ENCODE results near the gene TNFSF11.

The TNFSF11 gene

GRCh38 chr13:42591602-42592001, 17.6 kb downstream of the TNFSF11 start:
- no peaks in the 10 kb centered on the region for H3K4me1 ChIP-seq (ENCODE audit: control insufficient read depth, insufficient read depth, low read length)
- no peak overlapping the region for H3K4me3 ChIP-seq (ENCODE audit: low read length in 2 of 2)
- no peaks in the 10 kb centered on the region for H3K36me3 ChIP-seq (ENCODE audit: control insufficient read depth in 2 of 2, insufficient read depth in 2 of 2, low read length in 2 of 2)
- H3K9me3 ChIP-seq (ENCODE audit: control insufficient read depth in 2 of 2, low read length in 2 of 2) = no peaks in the 10 kb centered on the region
- no peaks in the 10 kb centered on the region for H3K27me3 ChIP-seq (ENCODE audit: control insufficient read depth in 1 of 2, insufficient read depth in 2 of 2, low read length in 2 of 2)
- H3K27ac ChIP-seq (ENCODE audit: low read length) = no peak overlapping the region
- no peak overlapping the region for H3K9ac ChIP-seq (ENCODE audit: low read length in 2 of 2)

DNA sequence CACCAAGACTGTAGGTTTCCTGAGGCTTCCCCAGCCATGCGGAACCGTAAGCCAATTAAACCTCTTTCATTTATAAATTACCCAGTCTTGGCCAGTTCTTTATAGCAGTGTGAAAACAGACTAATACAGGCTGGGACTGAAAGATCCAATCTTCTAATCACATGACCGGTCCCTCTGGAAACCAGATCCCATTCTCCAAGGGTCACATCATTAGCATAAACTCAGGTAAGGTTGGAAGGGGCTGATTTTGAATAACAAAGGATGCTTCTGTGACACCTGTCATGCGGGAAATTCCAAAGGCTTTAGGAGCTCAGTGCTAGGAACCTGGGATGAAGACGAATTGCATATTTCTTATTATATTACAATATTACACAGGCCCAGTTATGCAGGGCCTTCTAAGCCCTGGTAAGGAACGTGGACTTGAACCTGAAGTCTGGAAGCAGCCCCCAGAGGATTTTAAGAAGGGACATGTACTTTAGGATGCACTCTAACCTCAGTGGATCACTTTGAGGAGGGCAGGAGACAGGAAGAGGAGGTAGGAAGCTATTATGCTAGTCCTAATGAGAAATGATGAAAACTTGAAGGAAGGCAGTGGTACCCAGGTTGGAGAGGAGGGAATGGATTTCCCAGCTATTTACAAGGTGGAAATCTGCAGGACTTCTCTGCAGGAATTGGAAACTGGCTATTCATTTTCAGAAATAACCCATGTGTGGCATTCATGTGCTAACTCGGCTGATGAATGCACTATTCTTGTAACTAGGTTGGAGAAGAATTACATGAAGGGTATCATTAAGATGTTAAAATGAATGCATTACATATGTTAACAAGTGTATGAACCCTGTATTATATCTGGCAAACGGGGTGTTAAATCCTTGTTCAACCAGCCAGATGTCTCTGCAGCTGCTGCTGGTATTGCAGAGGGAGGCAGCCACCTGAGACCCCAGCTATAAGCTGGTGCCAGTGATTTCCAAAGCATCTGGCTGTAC, 19.3 kb downstream of the TNFSF11 start:
- H3K4me3 ChIP-seq (ENCODE audit: low read length in 2 of 2) = no peak overlapping the region
- H3K4me1 ChIP-seq (ENCODE audit: control insufficient read depth, insufficient read depth, low read length) = no peaks in the 10 kb centered on the region
- H3K9ac ChIP-seq (ENCODE audit: low read length in 2 of 2) = no peak overlapping the region
- H3K27ac ChIP-seq (ENCODE audit: low read length) = no peak overlapping the region
- H3K36me3 ChIP-seq (ENCODE audit: control insufficient read depth in 2 of 2, insufficient read depth in 2 of 2, low read length in 2 of 2) = no peaks in the 10 kb centered on the region
- no peaks in the 10 kb centered on the region for H3K27me3 ChIP-seq (ENCODE audit: control insufficient read depth in 1 of 2, insufficient read depth in 2 of 2, low read length in 2 of 2)
- H3K9me3 ChIP-seq (ENCODE audit: control insufficient read depth in 2 of 2, low read length in 2 of 2) = no peaks in the 10 kb centered on the region

DNA sequence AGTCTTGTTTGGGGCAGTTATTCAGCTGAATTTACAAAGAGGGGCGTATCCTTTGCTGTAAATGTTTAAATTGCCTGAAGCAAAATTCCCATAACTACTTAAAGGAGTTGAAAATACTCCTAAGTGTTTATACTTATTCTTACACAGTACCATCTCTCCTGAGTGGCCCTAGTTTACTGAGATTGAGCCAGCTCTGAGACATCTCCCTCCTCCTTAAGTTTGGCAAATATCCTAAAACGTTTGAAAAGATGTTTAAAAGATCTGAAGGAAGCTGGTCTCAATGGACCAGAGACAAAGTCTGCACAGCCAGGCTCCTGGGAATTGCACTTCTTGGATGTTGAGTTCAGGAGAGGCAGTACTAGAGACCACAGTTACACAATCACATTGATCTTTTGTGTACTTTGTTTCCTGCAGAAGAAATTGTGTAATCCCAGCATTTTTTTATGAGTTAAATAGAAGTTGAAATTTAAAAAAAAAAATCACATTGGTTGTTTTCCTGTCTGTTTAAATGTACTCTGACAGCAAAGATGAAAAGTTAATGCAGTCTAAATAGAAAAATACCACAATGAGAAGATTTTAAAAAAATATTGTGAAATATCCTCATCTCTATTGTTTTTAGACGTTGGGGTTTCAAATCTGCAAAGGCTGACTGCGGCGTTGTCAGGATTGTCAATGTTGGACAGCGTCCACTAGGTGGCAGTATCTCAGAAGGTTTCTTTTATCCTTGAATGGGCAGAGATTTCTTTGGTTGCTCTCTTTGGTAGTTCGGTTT, 20.7 kb downstream of the TNFSF11 start:
- no peak overlapping the region for H3K4me3 ChIP-seq (ENCODE audit: low read length in 2 of 2)
- no peaks in the 10 kb centered on the region for H3K36me3 ChIP-seq (ENCODE audit: control insufficient read depth in 2 of 2, insufficient read depth in 2 of 2, low read length in 2 of 2)
- no peaks in the 10 kb centered on the region for H3K4me1 ChIP-seq (ENCODE audit: control insufficient read depth, insufficient read depth, low read length)
- H3K27me3 ChIP-seq (ENCODE audit: control insufficient read depth in 1 of 2, insufficient read depth in 2 of 2, low read length in 2 of 2) = no peaks in the 10 kb centered on the region
- H3K27ac ChIP-seq (ENCODE audit: low read length) = no peak overlapping the region
- H3K9me3 ChIP-seq (ENCODE audit: control insufficient read depth in 2 of 2, low read length in 2 of 2) = no peaks in the 10 kb centered on the region
- H3K9ac ChIP-seq (ENCODE audit: low read length in 2 of 2) = no peak overlapping the region

DNA sequence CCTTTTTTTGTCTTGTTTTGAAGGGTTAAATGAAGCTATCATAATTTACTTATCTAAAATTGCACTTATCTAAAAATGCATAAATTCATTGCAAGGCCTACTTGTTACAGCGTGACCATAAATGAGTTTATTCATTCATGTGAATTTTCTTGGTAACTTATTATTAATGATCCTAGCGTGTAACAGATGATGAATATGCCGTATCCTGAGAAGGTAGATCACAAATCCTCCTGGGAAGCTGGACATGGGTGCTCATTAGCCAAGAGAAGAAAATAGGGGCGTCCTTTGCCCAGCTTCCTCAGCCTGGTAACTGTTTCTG, 21.3 kb downstream of the TNFSF11 start:
- Histone ChIP-seq H3K36me3 (ENCODE audit: control insufficient read depth in 2 of 2, insufficient read depth in 2 of 2, low read length in 2 of 2) (no peaks in the 10 kb centered on the region), H3K4me3 (ENCODE audit: low read length in 2 of 2) (no peak overlapping the region), H3K27ac (ENCODE audit: low read length) (no peak overlapping the region), H3K27me3 (ENCODE audit: control insufficient read depth in 1 of 2, insufficient read depth in 2 of 2, low read length in 2 of 2) (no peaks in the 10 kb centered on the region), H3K9me3 (ENCODE audit: control insufficient read depth in 2 of 2, low read length in 2 of 2) (no peaks in the 10 kb centered on the region), H3K4me1 (ENCODE audit: control insufficient read depth, insufficient read depth, low read length) (no peaks in the 10 kb centered on the region), H3K9ac (ENCODE audit: low read length in 2 of 2) (no peak overlapping the region)

DNA sequence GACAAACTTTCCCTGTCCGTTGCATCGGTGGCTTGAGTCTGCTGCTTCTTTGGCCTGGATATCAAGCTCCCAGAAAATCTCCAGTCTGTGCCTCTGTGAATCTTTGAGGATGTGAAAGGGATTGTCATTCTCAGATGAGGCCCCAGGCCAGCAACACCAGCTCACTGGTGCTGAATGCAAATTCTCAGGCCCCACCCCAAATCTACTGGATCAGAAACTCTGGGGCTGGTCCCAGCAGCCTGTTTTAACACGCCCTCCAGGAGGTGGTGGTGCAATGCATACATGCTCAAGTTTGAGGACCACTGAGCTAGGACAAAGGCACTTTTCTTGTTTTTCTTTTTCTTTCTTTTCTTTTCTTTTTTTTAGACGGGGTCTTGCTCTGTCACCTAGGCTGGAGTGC, 23.6 kb downstream of the TNFSF11 start:
- Histone ChIP-seq H3K9me3 (ENCODE audit: control insufficient read depth in 2 of 2, low read length in 2 of 2) (no peaks in the 10 kb centered on the region), H3K4me3 (ENCODE audit: low read length in 2 of 2) (no peak overlapping the region), H3K27me3 (ENCODE audit: control insufficient read depth in 1 of 2, insufficient read depth in 2 of 2, low read length in 2 of 2) (no peaks in the 10 kb centered on the region), H3K9ac (ENCODE audit: low read length in 2 of 2) (no peak overlapping the region), H3K27ac (ENCODE audit: low read length) (no peak overlapping the region), H3K4me1 (ENCODE audit: control insufficient read depth, insufficient read depth, low read length) (no peaks in the 10 kb centered on the region), H3K36me3 (ENCODE audit: control insufficient read depth in 2 of 2, insufficient read depth in 2 of 2, low read length in 2 of 2) (no peaks in the 10 kb centered on the region)

- Histone ChIP-seq H3K9me3 (ENCODE audit: control insufficient read depth in 2 of 2, low read length in 2 of 2) (no peaks in the 10 kb centered on the region), H3K4me1 (ENCODE audit: control insufficient read depth, insufficient read depth, low read length) (peaks cover 5% of the 10 kb centered on the region), H3K27me3 (ENCODE audit: control insufficient read depth in 1 of 2, insufficient read depth in 2 of 2, low read length in 2 of 2) (no peaks in the 10 kb centered on the region), H3K9ac (ENCODE audit: low read length in 2 of 2) (no peak overlapping the region), H3K4me3 (ENCODE audit: low read length in 2 of 2) (no peak overlapping the region), H3K27ac (ENCODE audit: low read length) (no peak overlapping the region), H3K36me3 (ENCODE audit: control insufficient read depth in 2 of 2, insufficient read depth in 2 of 2, low read length in 2 of 2) (no peaks in the 10 kb centered on the region)
Measured at GRCh38 chr13:42600943-42601342, 27.0 kb downstream of the TNFSF11 start.

- no peak overlapping the region for H3K9ac ChIP-seq (ENCODE audit: low read length in 2 of 2)
- no peaks in the 10 kb centered on the region for H3K9me3 ChIP-seq (ENCODE audit: control insufficient read depth in 2 of 2, low read length in 2 of 2)
- no peaks in the 10 kb centered on the region for H3K27me3 ChIP-seq (ENCODE audit: control insufficient read depth in 1 of 2, insufficient read depth in 2 of 2, low read length in 2 of 2)
- no peaks in the 10 kb centered on the region for H3K36me3 ChIP-seq (ENCODE audit: control insufficient read depth in 2 of 2, insufficient read depth in 2 of 2, low read length in 2 of 2)
- H3K4me3 ChIP-seq (ENCODE audit: low read length in 2 of 2) = no peak overlapping the region
- H3K27ac ChIP-seq (ENCODE audit: low read length) = no peak overlapping the region
- peaks cover 5% of the 10 kb centered on the region for H3K4me1 ChIP-seq (ENCODE audit: control insufficient read depth, insufficient read depth, low read length)
Measured at GRCh38 chr13:42602906-42603305, 29.0 kb downstream of the TNFSF11 start.

DNA sequence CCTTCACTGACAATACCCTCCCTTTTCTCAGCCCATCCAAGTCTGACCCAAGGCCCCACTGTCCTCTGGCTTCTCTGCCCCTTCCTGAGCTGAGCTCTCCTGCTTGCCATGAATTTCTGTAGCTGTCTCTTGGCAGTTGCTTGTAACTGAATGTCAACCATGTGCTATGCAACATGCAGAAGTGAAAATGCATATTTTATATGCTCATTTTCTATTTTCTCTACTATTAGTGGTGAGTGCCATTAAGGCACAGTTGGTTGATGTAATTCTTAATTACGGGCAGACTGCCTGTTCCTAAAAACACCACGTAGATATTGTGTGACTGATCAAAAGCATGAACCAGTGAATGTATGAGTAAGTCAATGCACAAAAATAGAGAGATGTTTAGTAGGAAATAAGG, 29.6 kb downstream of the TNFSF11 start:
- no peaks in the 10 kb centered on the region for H3K36me3 ChIP-seq (ENCODE audit: control insufficient read depth in 2 of 2, insufficient read depth in 2 of 2, low read length in 2 of 2)
- H3K9me3 ChIP-seq (ENCODE audit: control insufficient read depth in 2 of 2, low read length in 2 of 2) = no peaks in the 10 kb centered on the region
- no peaks in the 10 kb centered on the region for H3K27me3 ChIP-seq (ENCODE audit: control insufficient read depth in 1 of 2, insufficient read depth in 2 of 2, low read length in 2 of 2)
- H3K4me1 ChIP-seq (ENCODE audit: control insufficient read depth, insufficient read depth, low read length) = peaks cover 5% of the 10 kb centered on the region
- no peak overlapping the region for H3K4me3 ChIP-seq (ENCODE audit: low read length in 2 of 2)
- no peak overlapping the region for H3K27ac ChIP-seq (ENCODE audit: low read length)
- H3K9ac ChIP-seq (ENCODE audit: low read length in 2 of 2) = no peak overlapping the region

DNA sequence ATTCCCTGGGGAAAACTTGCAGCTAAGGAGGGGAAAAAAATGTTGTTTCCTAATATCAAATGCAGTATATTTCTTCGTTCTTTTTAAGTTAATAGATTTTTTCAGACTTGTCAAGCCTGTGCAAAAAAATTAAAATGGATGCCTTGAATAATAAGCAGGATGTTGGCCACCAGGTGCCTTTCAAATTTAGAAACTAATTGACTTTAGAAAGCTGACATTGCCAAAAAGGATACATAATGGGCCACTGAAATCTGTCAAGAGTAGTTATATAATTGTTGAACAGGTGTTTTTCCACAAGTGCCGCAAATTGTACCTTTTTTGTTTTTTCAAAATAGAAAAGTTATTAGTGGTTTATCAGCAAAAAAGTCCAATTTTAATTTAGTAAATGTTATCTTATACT, 33.6 kb downstream of the TNFSF11 start:
- no peak overlapping the region for H3K27ac ChIP-seq (ENCODE audit: low read length)
- no peaks in the 10 kb centered on the region for H3K27me3 ChIP-seq (ENCODE audit: control insufficient read depth in 1 of 2, insufficient read depth in 2 of 2, low read length in 2 of 2)
- H3K4me3 ChIP-seq (ENCODE audit: low read length in 2 of 2) = no peak overlapping the region
- H3K36me3 ChIP-seq (ENCODE audit: control insufficient read depth in 2 of 2, insufficient read depth in 2 of 2, low read length in 2 of 2) = no peaks in the 10 kb centered on the region
- no peak overlapping the region for H3K9ac ChIP-seq (ENCODE audit: low read length in 2 of 2)
- H3K4me1 ChIP-seq (ENCODE audit: control insufficient read depth, insufficient read depth, low read length) = peaks cover 5% of the 10 kb centered on the region
- no peaks in the 10 kb centered on the region for H3K9me3 ChIP-seq (ENCODE audit: control insufficient read depth in 2 of 2, low read length in 2 of 2)

- no peaks in the 10 kb centered on the region for H3K36me3 ChIP-seq (ENCODE audit: control insufficient read depth in 2 of 2, insufficient read depth in 2 of 2, low read length in 2 of 2)
- no peaks in the 10 kb centered on the region for H3K4me1 ChIP-seq (ENCODE audit: control insufficient read depth, insufficient read depth, low read length)
- H3K27ac ChIP-seq (ENCODE audit: low read length) = no peak overlapping the region
- no peaks in the 10 kb centered on the region for H3K27me3 ChIP-seq (ENCODE audit: control insufficient read depth in 1 of 2, insufficient read depth in 2 of 2, low read length in 2 of 2)
- no peak overlapping the region for H3K4me3 ChIP-seq (ENCODE audit: low read length in 2 of 2)
- no peak overlapping the region for H3K9ac ChIP-seq (ENCODE audit: low read length in 2 of 2)
- no peaks in the 10 kb centered on the region for H3K9me3 ChIP-seq (ENCODE audit: control insufficient read depth in 2 of 2, low read length in 2 of 2)
Measured at GRCh38 chr13:42610649-42611048, 36.7 kb downstream of the TNFSF11 start.
